EH (cell line): ENCODE measurements around the gene VAC14.
"Not testable (repeated sequence)": the region's sequence is repeated elsewhere in the genome, so short reads cannot be mapped to it uniquely, and the experiment has no call there.

Experiments
- DNase-seq: peaks from one replicate; pipeline ENCODE4 v3.0.0-alpha.2; 2015; ENCODE audit warnings: low read depth

VAC14 gene

DNA sequence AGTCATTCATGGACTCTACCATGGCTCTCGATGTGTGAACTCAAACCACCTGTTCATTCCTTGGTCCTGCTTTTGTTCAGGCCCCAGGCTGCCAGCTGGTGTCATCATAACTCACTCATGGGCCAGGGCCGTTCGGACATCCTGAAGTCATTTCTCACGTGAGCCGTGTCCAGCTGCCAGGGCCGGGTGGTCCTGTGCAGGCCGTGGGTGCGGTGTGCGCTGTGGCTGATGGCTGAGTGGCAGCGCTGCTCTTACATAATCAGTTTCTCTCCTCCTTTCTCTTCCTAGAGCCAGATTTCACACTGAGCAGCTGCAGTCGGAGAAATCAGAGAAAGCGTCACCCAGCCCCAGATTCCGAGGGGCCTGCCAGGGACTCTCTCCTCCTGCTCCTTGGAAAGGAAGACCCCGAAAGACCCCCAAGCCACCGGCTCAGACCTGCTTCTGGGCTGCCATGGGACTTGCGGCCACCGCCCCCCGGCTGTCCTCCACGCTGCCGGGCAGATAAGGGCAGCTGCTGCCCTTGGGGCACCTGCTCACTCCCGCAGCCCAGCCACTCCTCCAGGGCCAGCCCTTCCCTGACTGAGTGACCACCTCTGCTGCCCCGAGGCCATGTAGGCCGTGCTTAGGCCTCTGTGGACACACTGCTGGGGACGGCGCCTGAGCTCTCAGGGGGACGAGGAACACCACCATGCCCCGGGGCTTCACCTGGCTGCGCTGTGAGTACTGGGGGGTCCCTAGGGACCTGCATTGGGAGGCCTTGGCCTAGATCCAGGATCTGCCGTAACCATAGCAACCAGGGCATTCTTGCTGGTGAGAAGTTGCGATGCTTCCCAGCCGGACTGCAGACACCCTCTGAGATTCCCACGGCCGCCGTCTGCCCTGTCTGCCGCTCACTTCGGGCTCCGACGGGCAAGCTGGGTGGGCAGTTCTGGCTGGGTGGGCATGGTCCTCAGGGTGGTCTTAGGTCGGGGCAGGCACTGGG lies 154.4 kb downstream of the VAC14 start, which contains the start of gene IL34:
IL34 (plus strand) TSS at position 300 of the 982 bp plus-strand sequence; CDS start at position 689, 389 bp downstream.
- DNase-seq, result no peak

DNA sequence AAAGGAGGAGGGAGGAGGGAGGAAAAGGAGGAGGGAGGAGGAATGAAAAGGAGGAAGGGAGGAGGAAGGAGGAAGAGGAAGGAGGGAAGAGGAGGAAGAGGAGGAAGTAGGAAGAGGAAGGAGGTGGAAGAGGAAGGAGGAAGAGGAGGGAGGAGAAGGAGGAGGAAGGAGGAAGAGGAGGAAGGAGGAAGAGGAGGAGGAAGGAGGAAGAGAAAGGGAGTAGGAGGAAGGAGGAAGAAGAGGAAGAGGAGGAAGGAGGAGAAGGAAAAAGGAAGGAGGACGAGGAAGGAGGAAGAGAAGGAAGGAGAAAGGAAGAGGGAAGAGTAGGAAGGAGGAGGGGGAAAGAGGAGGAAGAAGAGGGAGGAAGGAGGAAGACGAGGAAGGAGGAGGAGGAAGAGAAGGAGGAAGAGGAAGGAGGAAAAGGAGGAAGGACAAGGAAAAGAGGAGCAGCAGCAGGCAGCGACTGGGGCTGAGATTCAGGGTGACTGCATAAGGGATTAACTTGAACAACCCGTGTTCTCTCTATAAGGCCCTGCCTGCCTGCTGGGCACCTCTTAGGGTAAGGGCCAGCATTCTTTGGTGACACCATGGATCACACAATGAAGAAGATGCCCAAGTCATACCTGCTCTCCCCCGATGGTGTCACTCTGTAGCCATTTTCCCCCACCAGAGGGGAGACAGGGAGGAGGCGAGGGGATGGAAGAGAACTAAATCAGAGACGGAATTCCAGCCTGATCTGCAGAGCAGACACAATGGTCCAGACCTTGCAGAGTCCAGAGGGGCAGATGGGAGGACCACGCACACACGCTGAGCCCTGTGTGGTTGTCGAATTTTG lies 156.0 kb downstream of the VAC14 start:
- no peak for DNase-seq

DNA sequence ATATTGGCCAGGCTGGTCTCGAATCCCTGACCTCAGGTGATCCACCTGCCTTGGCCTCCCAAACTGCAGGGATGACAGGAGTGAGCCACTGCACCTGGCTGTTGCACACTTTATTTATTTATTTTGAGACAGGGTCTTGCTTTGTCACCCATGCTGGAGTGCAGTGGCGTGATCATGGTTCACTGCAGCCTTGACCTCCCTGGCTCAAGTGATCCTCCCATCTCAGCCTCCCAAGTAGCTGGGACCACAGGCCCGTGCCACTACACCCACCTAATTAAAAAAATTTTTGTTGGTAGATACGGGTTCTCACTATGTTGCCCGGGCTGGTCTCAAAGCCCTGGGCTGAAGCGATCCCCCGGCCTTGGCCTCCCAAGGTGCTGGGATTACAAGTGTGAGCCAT lies 157.7 kb downstream of the VAC14 start:
- DNase-seq, result not testable (repeated sequence)

DNA sequence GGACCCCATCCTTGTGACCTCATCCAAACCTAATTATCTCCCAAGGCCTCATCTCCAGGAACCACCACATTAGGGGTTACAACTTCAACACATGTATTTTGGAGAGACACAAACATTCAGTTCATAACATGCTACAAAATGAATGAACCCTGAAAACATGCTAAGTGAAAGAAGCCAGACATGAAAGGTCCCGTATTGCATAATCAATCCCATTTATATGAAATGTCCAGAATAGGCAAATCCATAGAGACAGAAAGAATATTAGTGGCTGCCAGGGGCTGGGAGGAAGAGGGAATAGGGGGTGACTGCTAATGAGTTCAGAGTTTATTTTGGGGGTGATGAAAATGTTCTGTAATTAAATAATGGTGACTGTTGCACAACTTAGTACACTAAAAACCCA lies 158.3 kb downstream of the VAC14 start:
- no peak for DNase-seq

DNA sequence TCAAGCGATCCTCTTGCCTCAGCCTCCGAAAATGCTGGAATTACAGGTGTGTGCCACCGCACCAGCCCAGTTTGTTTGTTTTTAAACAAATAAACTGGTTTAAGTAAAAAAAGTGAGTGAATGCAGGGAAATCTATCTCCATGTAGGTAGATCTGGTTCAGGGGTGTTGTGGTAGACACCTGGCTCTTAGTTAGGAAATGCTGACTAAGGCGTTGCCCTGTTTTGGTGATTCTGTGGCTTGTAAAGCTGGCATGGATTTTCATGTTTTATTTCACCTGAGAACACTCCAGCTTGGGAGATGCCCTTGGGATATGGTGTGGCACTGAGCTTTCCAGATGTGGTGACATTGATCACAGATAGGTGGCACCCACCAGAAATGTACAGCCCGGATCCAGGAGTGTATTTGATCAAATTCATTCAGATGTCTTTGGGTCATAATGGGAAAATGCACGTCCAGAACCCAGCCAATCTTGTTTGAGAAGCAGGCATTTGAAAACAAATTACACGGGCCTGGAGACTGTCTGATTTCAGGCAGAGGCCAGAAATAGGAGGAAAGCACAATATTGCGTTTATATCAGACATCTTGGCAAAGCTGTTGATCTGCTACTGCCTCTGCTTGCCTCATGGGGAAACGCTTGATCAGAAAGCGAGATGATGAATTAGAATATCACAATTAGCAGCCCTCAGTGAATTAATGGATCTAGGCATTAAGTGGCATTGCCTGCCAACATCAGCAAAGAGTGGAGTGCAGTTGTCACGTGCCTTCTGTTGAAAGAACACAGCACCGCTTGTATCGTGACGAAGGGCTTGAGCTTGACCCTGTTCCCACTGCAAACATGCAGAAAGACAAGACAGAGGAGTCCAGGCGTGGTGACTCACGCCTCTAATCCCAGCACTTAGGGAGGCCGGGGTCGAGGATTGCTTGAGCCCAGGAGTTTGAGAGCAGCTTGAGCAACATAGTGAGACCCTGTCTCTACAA lies 161.9 kb downstream of the VAC14 start:
- DNase-seq, result peak; percentile 78
